Dendritic cell treated with granulocyte-macrophage colony-stimulating factor and Interleukin-4, amounts not matched to agents 40 ng/mL and 50 ng/mL, for 4 days (primary cell): ENCODE data around the gene SOX18.

Experiments
- H3K27ac Mint-ChIP-seq: one replicate; pipeline ENCODE4 v1.8.0; 2022; ENCODE audit warnings: mild to moderate bottlenecking, mixed read lengths
- H3K27me3 Mint-ChIP-seq: one replicate; pipeline ENCODE4 v1.8.0; 2022; ENCODE audit warnings: mild to moderate bottlenecking, mixed read lengths
- H3K36me3 Mint-ChIP-seq: one replicate; pipeline ENCODE4 v1.8.0; 2022; ENCODE audit warnings: low read depth, mixed read lengths
- H3K4me1 Mint-ChIP-seq: one replicate; pipeline ENCODE4 v1.8.0; 2022; ENCODE audit warnings: low read depth, mixed read lengths
- H3K4me3 Mint-ChIP-seq: one replicate; pipeline ENCODE4 v1.8.0; 2022; ENCODE audit warnings: mild to moderate bottlenecking, moderate library complexity, mixed read lengths
- H3K9me3 Mint-ChIP-seq: one replicate; pipeline ENCODE4 v1.8.0; 2022; ENCODE audit warnings: mixed read lengths
- intact Hi-C: fragments of 100-400 bp; cut with micrococcal nuclease; formaldehyde crosslinking; loops from one replicate; pipeline ENCODE4 v1.15.0; 2022

SOX18 gene

GRCh38 chr20:64037498-64038213, 11.8 kb downstream of the SOX18 start:
- Mint-ChIP-seq H3K4me1 (peaks cover 17% of the 10 kb centered on the region), H3K4me3 (no peak overlapping the region), H3K27me3 (peaks cover 64% of the 10 kb centered on the region), H3K36me3 (peaks cover 28% of the 10 kb centered on the region), H3K9me3 (no peaks in the 10 kb centered on the region), H3K27ac (no peak overlapping the region)
- intact Hi-C loops, result no loop called here

GRCh38 chr20:64037199-64037497, 12.3 kb downstream of the SOX18 start:
- intact Hi-C loops, result no loop called here
- no peaks in the 10 kb centered on the region for H3K9me3 Mint-ChIP-seq
- H3K4me3 Mint-ChIP-seq, result no peak overlapping the region
- peaks cover 33% of the 10 kb centered on the region for H3K36me3 Mint-ChIP-seq
- peaks cover 15% of the 10 kb centered on the region for H3K4me1 Mint-ChIP-seq
- H3K27ac Mint-ChIP-seq, result no peak overlapping the region
- H3K27me3 Mint-ChIP-seq, result peaks cover 63% of the 10 kb centered on the region

- intact Hi-C loops, result no loop called here
- H3K27me3 Mint-ChIP-seq, result peaks cover 57% of the 10 kb centered on the region
- peaks cover 39% of the 10 kb centered on the region for H3K36me3 Mint-ChIP-seq
- H3K4me3 Mint-ChIP-seq, result no peak overlapping the region
- no peak overlapping the region for H3K27ac Mint-ChIP-seq
- H3K4me1 Mint-ChIP-seq, result peaks cover 12% of the 10 kb centered on the region
- H3K9me3 Mint-ChIP-seq, result no peaks in the 10 kb centered on the region
Observed at GRCh38 chr20:64036346-64037198, 12.9 kb downstream of the SOX18 start.

DNA sequence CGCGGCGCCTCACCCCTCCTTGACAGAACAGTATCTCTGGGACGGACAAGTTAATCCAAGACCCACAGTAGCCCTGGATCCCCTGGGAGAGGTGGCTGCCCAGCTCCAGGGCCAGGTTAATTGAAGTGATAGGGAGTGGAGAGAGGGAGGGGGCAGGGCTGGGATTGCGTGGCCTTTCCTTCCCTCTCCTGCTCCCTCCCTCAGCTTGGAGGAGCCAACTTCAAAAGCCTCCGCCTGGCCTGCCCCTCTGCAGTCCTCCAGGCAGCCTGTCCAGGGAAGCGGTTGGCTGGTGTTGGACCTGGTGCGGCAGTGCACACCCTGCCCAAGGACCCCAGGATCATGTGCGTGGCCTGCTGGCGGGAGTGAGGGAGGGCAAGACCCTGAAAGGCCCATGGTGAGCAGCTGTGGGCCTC, 13.5 kb downstream of the SOX18 start, which contains the start of gene C20orf204:
TSS of gene C20orf204 (plus strand) at position 250 of the 413 bp plus-strand sequence. CDS start at position 392, 142 bp downstream.
- peaks cover 51% of the 10 kb centered on the region for H3K27me3 Mint-ChIP-seq
- no peak within 1 kb of the TSS for H3K4me3 Mint-ChIP-seq
- peaks cover 12% of the 10 kb centered on the region for H3K4me1 Mint-ChIP-seq
- peaks cover 45% of the 10 kb centered on the region for H3K36me3 Mint-ChIP-seq
- no peaks in the 10 kb centered on the region for H3K9me3 Mint-ChIP-seq
- intact Hi-C loops, result no loop called here
- H3K27ac Mint-ChIP-seq, result no peak within 1 kb of the TSS

GRCh38 chr20:64035066-64035932, 14.1 kb downstream of the SOX18 start:
- Mint-ChIP-seq H3K9me3 (no peaks in the 10 kb centered on the region), H3K27me3 (peaks cover 44% of the 10 kb centered on the region), H3K4me1 (peaks cover 12% of the 10 kb centered on the region), H3K4me3 (no peak overlapping the region), H3K36me3 (peaks cover 51% of the 10 kb centered on the region), H3K27ac (no peak overlapping the region)
- intact Hi-C loops, result no loop called here

- Mint-ChIP-seq H3K4me1 (peaks cover 4% of the 10 kb centered on the region), H3K27me3 (peaks cover 32% of the 10 kb centered on the region), H3K9me3 (no peaks in the 10 kb centered on the region), H3K4me3 (no peak overlapping the region), H3K27ac (no peak overlapping the region), H3K36me3 (peaks cover 64% of the 10 kb centered on the region)
- intact Hi-C loops, result no loop called here
Observed at GRCh38 chr20:64033981-64034493, 15.4 kb downstream of the SOX18 start.

GRCh38 chr20:64032706-64033624, 16.5 kb downstream of the SOX18 start:
- Mint-ChIP-seq H3K27me3 (peaks cover 23% of the 10 kb centered on the region), H3K4me1 (no peaks in the 10 kb centered on the region), H3K27ac (no peak overlapping the region), H3K4me3 (no peak overlapping the region), H3K9me3 (no peaks in the 10 kb centered on the region), H3K36me3 (peaks cover 75% of the 10 kb centered on the region)
- intact Hi-C loops, result no loop called here

DNA sequence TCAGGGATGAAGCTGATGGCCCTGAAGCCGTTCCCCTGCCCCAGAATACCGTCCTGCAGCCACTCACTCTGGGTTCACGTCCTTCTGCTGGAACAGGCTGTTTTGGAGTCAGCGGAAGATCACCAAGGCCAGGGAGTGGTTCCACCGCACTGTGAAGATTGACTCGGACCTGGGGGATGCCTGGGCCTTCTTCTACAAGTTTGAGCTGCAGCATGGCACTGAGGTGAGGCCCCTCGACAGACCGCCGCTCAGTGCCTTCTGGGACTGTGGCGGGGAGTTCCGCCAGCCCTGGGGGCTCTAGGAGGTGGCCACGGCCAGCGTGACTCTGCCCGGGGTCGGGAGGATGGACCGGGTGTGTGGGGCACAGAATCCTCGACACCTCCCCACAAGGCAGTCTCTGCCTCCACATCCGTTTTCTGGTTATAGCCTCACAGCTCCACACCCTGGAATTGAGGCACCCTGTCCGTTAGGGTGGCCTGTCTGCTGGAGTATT, 17.6 kb downstream of the SOX18 start:
- H3K4me1 Mint-ChIP-seq, result no peaks in the 10 kb centered on the region

DNA sequence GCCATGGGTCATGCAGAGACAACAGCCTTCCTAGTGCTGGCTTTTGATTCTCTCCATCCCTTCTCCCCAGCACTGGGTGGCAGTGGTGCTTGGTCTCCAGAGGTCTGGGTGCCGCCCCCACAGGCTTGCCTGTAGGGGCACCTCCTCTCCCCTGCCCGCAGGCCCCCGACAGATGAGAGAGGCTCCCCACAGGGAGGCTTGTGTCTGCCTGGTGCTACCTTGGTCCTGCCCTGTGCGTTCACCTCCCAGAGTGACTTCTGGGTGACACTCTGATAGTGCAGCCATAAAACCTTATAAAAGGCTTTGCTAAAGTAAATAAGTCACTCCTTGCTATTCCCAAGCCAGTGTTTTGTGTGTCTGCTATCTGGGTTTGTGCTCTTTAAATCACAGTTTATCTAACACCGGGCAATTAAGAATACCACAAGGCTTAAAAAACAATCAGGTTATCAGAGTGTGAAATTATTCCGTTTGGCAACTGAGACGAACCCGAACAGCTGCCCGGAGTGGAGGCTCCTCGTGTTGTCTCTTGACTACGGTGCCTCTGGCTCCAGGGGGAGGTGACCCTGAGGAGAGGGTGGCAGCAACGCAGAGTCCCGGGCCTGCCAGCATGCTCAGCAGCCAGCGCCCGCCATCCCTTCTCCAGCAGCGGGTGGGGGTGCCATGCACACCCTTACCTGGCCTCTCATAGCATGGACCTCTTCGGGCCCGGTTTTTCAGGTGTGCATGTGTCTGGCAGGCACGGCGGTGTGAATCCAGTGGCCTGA, 18.9 kb downstream of the SOX18 start:
- H3K36me3 Mint-ChIP-seq, result peaks cover 99% of the 10 kb centered on the region
- no peaks in the 10 kb centered on the region for H3K27me3 Mint-ChIP-seq
- H3K4me3 Mint-ChIP-seq, result no peak overlapping the region
- no peaks in the 10 kb centered on the region for H3K4me1 Mint-ChIP-seq
- intact Hi-C loops, result no loop called here
- H3K27ac Mint-ChIP-seq, result no peak overlapping the region
- no peaks in the 10 kb centered on the region for H3K9me3 Mint-ChIP-seq

More for the DNA sequence above, 17.6 kb downstream of the SOX18 start:
- intact Hi-C loops, result no loop called here
- Mint-ChIP-seq H3K27me3 (peaks cover 12% of the 10 kb centered on the region), H3K4me3 (no peak overlapping the region), H3K27ac (no peak overlapping the region), H3K9me3 (no peaks in the 10 kb centered on the region), H3K36me3 (peaks cover 86% of the 10 kb centered on the region)

GRCh38 chr20:64029293-64030117, 19.9 kb downstream of the SOX18 start:
- Mint-ChIP-seq H3K4me1 (no peaks in the 10 kb centered on the region), H3K4me3 (no peak overlapping the region), H3K27ac (no peak overlapping the region), H3K9me3 (no peaks in the 10 kb centered on the region), H3K27me3 (no peaks in the 10 kb centered on the region), H3K36me3 (peaks cover 100% of the 10 kb centered on the region)
- intact Hi-C loops, result no loop called here

GRCh38 chr20:64027981-64028685, 21.3 kb downstream of the SOX18 start:
- intact Hi-C loops, result no loop called here
- no peak overlapping the region for H3K4me3 Mint-ChIP-seq
- peaks cover 100% of the 10 kb centered on the region for H3K36me3 Mint-ChIP-seq
- H3K4me1 Mint-ChIP-seq, result no peaks in the 10 kb centered on the region
- H3K27ac Mint-ChIP-seq, result no peak overlapping the region
- H3K9me3 Mint-ChIP-seq, result no peaks in the 10 kb centered on the region
- H3K27me3 Mint-ChIP-seq, result no peaks in the 10 kb centered on the region
